Measurements from ENCODE around the gene CCDC24. TPM values are rescaled to one million over a fixed set of nuclear protein-coding genes. Genes with fewer than 3 reads are reported as not detected.
A peak's percentile ranks its signal among the peaks of the same experiment; 100 is the strongest.

CCDC24 gene
- total and polyA plus RNA-seq, 7 experiments from 2014 or later = 0.40 to 2.9 (median 1.6) TPM; not detected in 1

GRCh38 chr1:43961692-43962091 is 29.7 kb upstream of the CCDC24 start:
- Mint-ChIP-seq H3K4me3 (no peak overlapping the region), H3K9me3 (no peaks in the 10 kb centered on the region), H3K4me1 (no peaks in the 10 kb centered on the region), H3K36me3 (peaks cover 4 to 34% (median 19%) of the 10 kb centered on the region in 5 donors), H3K27me3 (no peaks in the 10 kb centered on the region), H3K27ac (no peak overlapping the region)
- H3K9me3 ChIP-seq (ENCODE audit: control insufficient read depth in 2 of 3, low read length in 3 of 3) = no peaks in the 10 kb centered on the region
- no peak overlapping the region for H3K4me3 ChIP-seq (ENCODE audit: low read length)
- no peaks in the 10 kb centered on the region for H3K27me3 ChIP-seq (ENCODE audit: control insufficient read depth in 2 of 2, insufficient read depth in 2 of 2, low read length in 2 of 2)
- CTCF ChIA-PET = no interaction called here
- no peak for DNase-seq
- intact Hi-C loops (cut with micrococcal nuclease) = no loop called here
- POLR2A ChIA-PET = no interaction called here
- no peaks in the 10 kb centered on the region for H3K4me1 ChIP-seq (ENCODE audit: control insufficient read depth in 2 of 2, insufficient read depth in 2 of 2, low read length in 2 of 2)
- no peak for ATAC-seq
- peaks cover 0 to 48% (median 0%) of the 10 kb centered on the region in 3 experiments for H3K36me3 ChIP-seq (ENCODE audit: control insufficient read depth in 2 of 3, insufficient read depth in 3 of 3, low read length in 3 of 3)
- no peak overlapping the region for H3K27ac ChIP-seq (ENCODE audit: low read depth, low read length)

GRCh38 chr1:43962324-43962723 is 29.1 kb upstream of the CCDC24 start:
- H3K9me3 ChIP-seq (ENCODE audit: control insufficient read depth in 2 of 3, low read length in 3 of 3) = no peaks in the 10 kb centered on the region
- Mint-ChIP-seq H3K4me3 (no peak overlapping the region), H3K36me3 (peaks cover 4 to 31% (median 15%) of the 10 kb centered on the region in 5 donors), H3K4me1 (no peaks in the 10 kb centered on the region), H3K9me3 (no peaks in the 10 kb centered on the region), H3K27ac (no peak overlapping the region), H3K27me3 (no peaks in the 10 kb centered on the region)
- DNase-seq (no peak), ATAC-seq (no peak)
- no peaks in the 10 kb centered on the region for H3K27me3 ChIP-seq (ENCODE audit: control insufficient read depth in 2 of 2, insufficient read depth in 2 of 2, low read length in 2 of 2)
- intact Hi-C loops (cut with micrococcal nuclease) = no loop called here
- H3K4me3 ChIP-seq (ENCODE audit: low read length) = no peak overlapping the region
- ChIA-PET POLR2A (no interaction called here), CTCF (no interaction called here)
- no peaks in the 10 kb centered on the region for H3K4me1 ChIP-seq (ENCODE audit: control insufficient read depth in 2 of 2, insufficient read depth in 2 of 2, low read length in 2 of 2)
- H3K27ac ChIP-seq (ENCODE audit: low read depth, low read length) = no peak overlapping the region
- peaks cover 0 to 42% (median 0%) of the 10 kb centered on the region in 3 experiments for H3K36me3 ChIP-seq (ENCODE audit: control insufficient read depth in 2 of 3, insufficient read depth in 3 of 3, low read length in 3 of 3)

GRCh38 chr1:43963006-43963405 is 28.4 kb upstream of the CCDC24 start:
- Mint-ChIP-seq H3K27ac (no peak overlapping the region), H3K4me3 (no peak overlapping the region), H3K27me3 (no peaks in the 10 kb centered on the region), H3K4me1 (no peaks in the 10 kb centered on the region), H3K9me3 (no peaks in the 10 kb centered on the region), H3K36me3 (peaks cover 4 to 28% (median 12%) of the 10 kb centered on the region in 5 donors)
- DNase-seq (no peak), ATAC-seq (no peak)
- H3K27ac ChIP-seq (ENCODE audit: low read depth, low read length) = no peak overlapping the region
- ChIA-PET POLR2A (no interaction called here), CTCF (interaction anchor here (0.7 to 1.0 kb wide), 2 partner anchors 9 to 28 kb away, joined by 3 to 4 read pairs; no protein-coding TSS in a partner anchor)
- no peak overlapping the region for H3K4me3 ChIP-seq (ENCODE audit: low read length)
- intact Hi-C loops (cut with micrococcal nuclease) = no loop called here
- H3K27me3 ChIP-seq (ENCODE audit: control insufficient read depth in 2 of 2, insufficient read depth in 2 of 2, low read length in 2 of 2) = no peaks in the 10 kb centered on the region
- peaks cover 0 to 35% (median 0%) of the 10 kb centered on the region in 3 experiments for H3K36me3 ChIP-seq (ENCODE audit: control insufficient read depth in 2 of 3, insufficient read depth in 3 of 3, low read length in 3 of 3)
- no peaks in the 10 kb centered on the region for H3K9me3 ChIP-seq (ENCODE audit: control insufficient read depth in 2 of 3, low read length in 3 of 3)
- H3K4me1 ChIP-seq (ENCODE audit: control insufficient read depth in 2 of 2, insufficient read depth in 2 of 2, low read length in 2 of 2) = no peaks in the 10 kb centered on the region

GRCh38 chr1:43963890-43964289 is 27.5 kb upstream of the CCDC24 start:
- H3K9me3 Mint-ChIP-seq = no peaks in the 10 kb centered on the region
- no peaks in the 10 kb centered on the region for H3K27me3 ChIP-seq (ENCODE audit: control insufficient read depth in 2 of 2, insufficient read depth in 2 of 2, low read length in 2 of 2)
- H3K4me1 ChIP-seq (ENCODE audit: control insufficient read depth in 2 of 2, insufficient read depth in 2 of 2, low read length in 2 of 2) = no peaks in the 10 kb centered on the region
- POLR2A ChIA-PET = interaction anchor here (0.9 kb wide), 1 partner anchor 11 kb away, joined by 3 read pairs; the partner anchor contains the start of gene ATP6V0B
- no peaks in the 10 kb centered on the region for H3K9me3 ChIP-seq (ENCODE audit: control insufficient read depth in 2 of 3, low read length in 3 of 3)
- H3K27ac ChIP-seq (ENCODE audit: low read depth, low read length) = no peak overlapping the region
- H3K36me3 Mint-ChIP-seq = peaks cover 4 to 19% (median 4%) of the 10 kb centered on the region in 5 donors
- H3K4me3 Mint-ChIP-seq = no peak overlapping the region
- no peak for DNase-seq
- H3K4me1 Mint-ChIP-seq = no peaks in the 10 kb centered on the region
- ATAC-seq = no peak
- CTCF ChIA-PET = interaction anchor here (0.7 to 1.0 kb wide), 3 partner anchors 8 to 29 kb away, joined by 3 to 4 read pairs (median 3); no protein-coding TSS in a partner anchor
- peaks cover 0 to 26% (median 0%) of the 10 kb centered on the region in 3 experiments for H3K36me3 ChIP-seq (ENCODE audit: control insufficient read depth in 2 of 3, insufficient read depth in 3 of 3, low read length in 3 of 3)
- H3K4me3 ChIP-seq (ENCODE audit: low read length) = no peak overlapping the region
- intact Hi-C loops (cut with micrococcal nuclease) = no loop called here
- no peaks in the 10 kb centered on the region for H3K27me3 Mint-ChIP-seq
- no peak overlapping the region for H3K27ac Mint-ChIP-seq

GRCh38 chr1:43965316-43965715 is 26.1 kb upstream of the CCDC24 start:
- Histone ChIP-seq H3K27ac (ENCODE audit: low read depth, low read length) (no peak overlapping the region), H3K4me3 (ENCODE audit: low read length) (no peak overlapping the region), H3K9me3 (ENCODE audit: control insufficient read depth in 2 of 3, low read length in 3 of 3) (no peaks in the 10 kb centered on the region), H3K36me3 (ENCODE audit: control insufficient read depth in 2 of 3, insufficient read depth in 3 of 3, low read length in 3 of 3) (peaks cover 0 to 17% (median 0%) of the 10 kb centered on the region in 3 experiments), H3K4me1 (ENCODE audit: control insufficient read depth in 2 of 2, insufficient read depth in 2 of 2, low read length in 2 of 2) (peaks cover 2 to 8% of the 10 kb centered on the region in 2 donors), H3K27me3 (ENCODE audit: control insufficient read depth in 2 of 2, insufficient read depth in 2 of 2, low read length in 2 of 2) (no peaks in the 10 kb centered on the region)
- ATAC-seq = no peak
- no peak overlapping the region for H3K27ac Mint-ChIP-seq
- intact Hi-C loops (cut with micrococcal nuclease) = no loop called here
- no peaks in the 10 kb centered on the region for H3K27me3 Mint-ChIP-seq
- no peaks in the 10 kb centered on the region for H3K9me3 Mint-ChIP-seq
- peaks cover 3 to 13% (median 12%) of the 10 kb centered on the region in 7 donors for H3K4me1 Mint-ChIP-seq
- ChIA-PET POLR2A (no interaction called here), CTCF (no interaction called here)
- no peak overlapping the region for H3K4me3 Mint-ChIP-seq
- H3K36me3 Mint-ChIP-seq = peaks cover 0 to 15% (median 8%) of the 10 kb centered on the region in 5 donors
- no peak for DNase-seq

GRCh38 chr1:43968348-43968948 is 23.0 kb upstream of the CCDC24 start:
- peaks cover 0 to 15% (median 0%) of the 10 kb centered on the region in 3 experiments for H3K36me3 ChIP-seq (ENCODE audit: control insufficient read depth in 2 of 3, insufficient read depth in 3 of 3, low read length in 3 of 3)
- no peaks in the 10 kb centered on the region for H3K27me3 ChIP-seq (ENCODE audit: control insufficient read depth in 2 of 2, insufficient read depth in 2 of 2, low read length in 2 of 2)
- no peak overlapping the region for H3K27ac ChIP-seq (ENCODE audit: low read depth, low read length)
- DNase-seq = no peak
- Mint-ChIP-seq H3K9me3 (no peaks in the 10 kb centered on the region), H3K27me3 (no peaks in the 10 kb centered on the region), H3K36me3 (peaks cover 0 to 4% (median 0%) of the 10 kb centered on the region in 5 donors), H3K4me1 (peaks cover 15 to 31% (median 24%) of the 10 kb centered on the region in 7 donors), H3K4me3 (no peak overlapping the region), H3K27ac (peak overlapping the region in 1 of 9 donors; percentile 26)
- intact Hi-C loops (cut with micrococcal nuclease) = loop anchor here in 1 of 2 donors (1.0 kb wide), 1 partner anchor 205 kb away; no protein-coding TSS in a partner anchor
- no peaks in the 10 kb centered on the region for H3K9me3 ChIP-seq (ENCODE audit: control insufficient read depth in 2 of 3, low read length in 3 of 3)
- H3K4me1 ChIP-seq (ENCODE audit: control insufficient read depth in 2 of 2, insufficient read depth in 2 of 2, low read length in 2 of 2) = peaks cover 9 to 15% of the 10 kb centered on the region in 2 donors
- H3K4me3 ChIP-seq (ENCODE audit: low read length) = no peak overlapping the region
- ATAC-seq = no peak
- ChIA-PET CTCF (no interaction called here), POLR2A (no interaction called here)

Data from naive thymus-derived CD4-positive, alpha-beta T cell (primary cell).